GM23338 (cell line): Measurements from ENCODE around the gene FAM20A. TPM values are rescaled to one million over a fixed set of nuclear protein-coding genes. Genes with fewer than 3 reads are reported as not detected.

Source experiments
- ATAC-seq: fragments of 200-7000 bp; cut with Tn5 transposase; 3 replicates; pipeline ENCODE4 v1.9.1; 2020
- DNase-seq: peaks from one replicate; pipeline ENCODE4 v3.0.0-alpha.2; 2015; ENCODE audit warnings: low spot score
- H2AFZ ChIP-seq: fragments of 200-600 bp; sonication (generic); 2 replicates; pipeline ENCODE4 v1.8.0; 2016; ENCODE audit warnings: antibody characterized with exemption, mild to moderate bottlenecking, moderate library complexity
- H3F3A ChIP-seq: fragments of 200-600 bp; sonication (generic); replicated peaks from 2 replicates; pipeline ENCODE4 v1.8.0; 2017; ENCODE audit warnings: antibody characterized with exemption, mixed run types, low read depth
- H3K27ac ChIP-seq: fragments of 200-600 bp; sonication (generic); 2 replicates; pipeline ENCODE4 v1.6.1; 2016; ENCODE audit warnings: low read depth
- H3K27me3 ChIP-seq: fragments of 200-600 bp; sonication (generic); 2 replicates; pipeline ENCODE4 v1.8.0; 2016; ENCODE audit warnings: mild to moderate bottlenecking, mixed run types, moderate library complexity; ENCODE audit not compliant: insufficient read depth
- H3K36me3 ChIP-seq: fragments of 200-600 bp; sonication (generic); 2 replicates; pipeline ENCODE4 v1.8.0; 2016; ENCODE audit warnings: mild to moderate bottlenecking; ENCODE audit not compliant: insufficient read depth
- H3K4me1 ChIP-seq: fragments of 200-600 bp; sonication (generic); 2 replicates; pipeline ENCODE4 v1.8.0; 2016; ENCODE audit warnings: mild to moderate bottlenecking, moderate library complexity; ENCODE audit not compliant: insufficient read depth
- H3K4me2 ChIP-seq: fragments of 200-600 bp; sonication (generic); 2 replicates; pipeline ENCODE4 v1.7.1; 2017; ENCODE audit warnings: mixed run types
- H3K4me3 ChIP-seq: fragments of 200-600 bp; sonication (generic); 2 replicates; pipeline ENCODE4 v1.6.1; 2016; ENCODE audit warnings: mixed run types
- H3K79me2 ChIP-seq: fragments of 200-600 bp; sonication (generic); replicated peaks from 2 replicates; pipeline ENCODE4 v1.8.0; 2017; ENCODE audit warnings: mild to moderate bottlenecking; ENCODE audit not compliant: insufficient read depth
- H3K9me2 ChIP-seq: fragments of 200-600 bp; sonication (generic); 2 replicates; pipeline ENCODE4 v1.8.0; 2017; ENCODE audit not compliant: insufficient read depth
- H4K20me1 ChIP-seq: fragments of 200-600 bp; sonication (generic); replicated peaks from 2 replicates; pipeline ENCODE4 v1.8.0; 2017; ENCODE audit warnings: mild to moderate bottlenecking; ENCODE audit not compliant: insufficient read depth
- H3K27ac Mint-ChIP-seq: 2 replicates; pipeline ENCODE4 v1.8.0; 2020; ENCODE audit warnings: inconsistent platforms, mild to moderate bottlenecking, moderate library complexity, mixed read lengths
- H3K27me3 Mint-ChIP-seq: 3 replicates; pipeline ENCODE4 v1.8.0; 2022; ENCODE audit warnings: low read depth, mild to moderate bottlenecking, moderate library complexity, mixed read lengths, inconsistent platforms; ENCODE audit not compliant: insufficient read depth, poor library complexity
- H3K36me3 Mint-ChIP-seq: 3 replicates; pipeline ENCODE4 v1.8.0; 2021; ENCODE audit warnings: low read depth, mild to moderate bottlenecking, inconsistent platforms, moderate library complexity, mixed read lengths
- H3K4me1 Mint-ChIP-seq: 3 replicates; pipeline ENCODE4 v1.8.0; 2020; ENCODE audit warnings: mild to moderate bottlenecking, inconsistent platforms, mixed read lengths
- H3K4me3 Mint-ChIP-seq: 3 replicates; pipeline ENCODE4 v1.8.0; 2021; ENCODE audit warnings: moderate library complexity, mild to moderate bottlenecking, inconsistent platforms, mixed read lengths
- H3K9me3 Mint-ChIP-seq: 3 replicates; pipeline ENCODE4 v1.8.0; 2020; ENCODE audit warnings: moderate library complexity, mild to moderate bottlenecking, inconsistent platforms, mixed read lengths
- CREB1 ChIP-seq: fragments of 250-450 bp; sonication (Bioruptor Pico); IDR thresholded peaks from 2 replicates; pipeline ENCODE4 v1.5.0; 2020; ENCODE audit warnings: low read depth, mild to moderate bottlenecking, moderate library complexity
- CTCF ChIP-seq, 2 experiments: fragments of 200-600 bp in 1 of 2; sonication (generic) in 1 of 2; conservative IDR thresholded peaks; 2 replicates each; pipeline versions ENCODE4 v1.5.1 to v1.6.1; 2016 to 2017; ENCODE audit warnings: antibody characterized with exemption in 2 of 2, low read depth in 2 of 2, mild to moderate bottlenecking in 2 of 2, moderate library complexity in 1 of 2
- ETS1 ChIP-seq: IDR thresholded peaks from 2 replicates; pipeline ENCODE4 v1.6.1; 2016; ENCODE audit warnings: antibody characterized with exemption
- EZH2 ChIP-seq: fragments of 200-600 bp; sonication (generic); IDR thresholded peaks from one replicate; pipeline ENCODE4 v1.8.0; 2017; ENCODE audit warnings: antibody characterized with exemption, mild to moderate bottlenecking, low read depth; ENCODE audit not compliant: unreplicated experiment
- EZH2phosphoT487 ChIP-seq: fragments of 200-600 bp; sonication (generic); IDR thresholded peaks from one replicate; pipeline ENCODE4 v1.8.1; 2018; ENCODE audit warnings: antibody characterized with exemption; ENCODE audit not compliant: unreplicated experiment
- JUNB ChIP-seq: IDR thresholded peaks from one replicate; pipeline ENCODE4 v1.6.1; 2016; ENCODE audit warnings: antibody characterized with exemption; ENCODE audit not compliant: unreplicated experiment
- NANOG ChIP-seq: IDR thresholded peaks from 2 replicates; pipeline ENCODE4 v1.6.1; 2016; ENCODE audit warnings: antibody characterized with exemption, borderline replicate concordance
- POLR2AphosphoS5 ChIP-seq: IDR thresholded peaks from 2 replicates; pipeline ENCODE4 v1.6.1; 2016; ENCODE audit warnings: antibody characterized with exemption, low read depth
- REST ChIP-seq: IDR thresholded peaks from one replicate; pipeline ENCODE4 v1.6.1; 2018; ENCODE audit warnings: antibody characterized with exemption; ENCODE audit not compliant: unreplicated experiment
- STAT1 ChIP-seq: IDR thresholded peaks from one replicate; pipeline ENCODE4 v1.6.1; 2016; ENCODE audit warnings: antibody characterized with exemption; ENCODE audit not compliant: unreplicated experiment
- ZNF114 ChIP-seq: fragments of 250-450 bp; sonication (Bioruptor Pico); IDR thresholded peaks from 2 replicates; pipeline ENCODE4 v1.5.0; 2020; ENCODE audit warnings: mild to moderate bottlenecking, moderate library complexity
- ZNF331 ChIP-seq: fragments of 250-450 bp; sonication (Bioruptor Pico); IDR thresholded peaks from 2 replicates; pipeline ENCODE4 v1.5.0; 2020; ENCODE audit warnings: low read depth, mild to moderate bottlenecking, moderate library complexity
- polyA plus RNA-seq: library from polyadenylated mRNA; unstranded; fragments of >200 nt; fragmentation: Nextera tagmentation; extraction: Ambion mirVana; gene quantifications from 2 replicates; pipeline ENCODE4 v1.2.1, GENCODE V29; 2016
- total RNA-seq: library from RNA; depleted of rRNA; stranded (reverse); fragments of >200 nt; shearing (Covaris generic); gene quantifications from 2 replicates; pipeline ENCODE4 v1.2.3, GENCODE V29; 2014

Gene FAM20A
- total and polyA plus RNA-seq, 2 experiments from 2014 or later: 1.3 to 1.6 TPM

- TF ChIP-seq ZNF114 (no peak), STAT1 (no peak), CTCF (conservative IDR thresholded peaks at IDR 0.05; ENCODE audit: low read depth in 2 of 2) (no peak), NANOG (no peak), EZH2 (no peak), CREB1 (CRISPR knock-in tag) (no peak), ETS1 (no peak), REST (no peak), JUNB (no peak), ZNF331 (no peak), POLR2AphosphoS5 (no peak), EZH2phosphoT487 (no peak)
- no peak overlapping the region for H3K27ac Mint-ChIP-seq
- H3K36me3 Mint-ChIP-seq: no peaks in the 10 kb centered on the region
- Histone ChIP-seq H2AFZ (no peak overlapping the region), H3K4me3 (no peak overlapping the region), H3K4me2 (no peak overlapping the region), H3K36me3 (no peaks in the 10 kb centered on the region), H3K9me2 (peaks cover 5% of the 10 kb centered on the region; the same call in 1 of the 2 replicates), H3K27me3 (no peaks in the 10 kb centered on the region), H4K20me1 (no peaks in the 10 kb centered on the region), H3F3A (no peaks in the 10 kb centered on the region), H3K27ac (no peak overlapping the region), H3K4me1 (no peaks in the 10 kb centered on the region), H3K79me2 (no peaks in the 10 kb centered on the region)
- no peaks in the 10 kb centered on the region; the same call in 2 of the 3 replicates for H3K9me3 Mint-ChIP-seq
- H3K27me3 Mint-ChIP-seq: no peaks in the 10 kb centered on the region
- H3K4me1 Mint-ChIP-seq: peaks cover 6% of the 10 kb centered on the region
- DNase-seq (no peak), ATAC-seq (no peak)
- H3K4me3 Mint-ChIP-seq: no peak overlapping the region
Observed at GRCh38 chr17:68622423-68622822, 21.3 kb upstream of the FAM20A start.
